Mesendoderm (in vitro differentiated cells): ENCODE measurements around the gene SPATA32.

ENCODE experiments used
- DNase-seq: peaks from one replicate; pipeline ENCODE4 v3.0.0; 2013
- H2AK5ac ChIP-seq: 2 replicates; pipeline ENCODE4 v1.6.1; 2013; ENCODE audit warnings: low read length, inconsistent platforms
- H2BK120ac ChIP-seq: 2 replicates; pipeline ENCODE4 v1.6.1; 2013; ENCODE audit warnings: low read depth, mild to moderate bottlenecking, low read length, moderate library complexity, mixed read lengths
- H2BK15ac ChIP-seq: replicated peaks from 2 replicates; pipeline ENCODE4 v1.6.1; 2013; ENCODE audit warnings: low read depth, mild to moderate bottlenecking, moderate library complexity
- H2BK5ac ChIP-seq: 2 replicates; pipeline ENCODE4 v1.6.1; 2013; ENCODE audit warnings: low read length, inconsistent platforms
- H3K18ac ChIP-seq: 2 replicates; pipeline ENCODE4 v1.6.1; 2013; ENCODE audit warnings: mild to moderate bottlenecking, low read length, mixed read lengths
- H3K23ac ChIP-seq: one replicate; pipeline ENCODE4 v1.6.1; 2013; ENCODE audit warnings: low read length
- H3K27ac ChIP-seq: 2 replicates; pipeline ENCODE4 v1.5.1; 2013; ENCODE audit warnings: low read depth, mild to moderate bottlenecking, inconsistent platforms, low read length, moderate library complexity
- H3K27me3 ChIP-seq: 2 replicates; pipeline ENCODE4 v1.6.1; 2013; ENCODE audit warnings: low read length, control low read depth, mild to moderate bottlenecking, inconsistent platforms; ENCODE audit not compliant: insufficient read depth, poor library complexity
- H3K36me3 ChIP-seq: 2 replicates; pipeline ENCODE4 v1.6.1; 2013; ENCODE audit warnings: low read length, inconsistent platforms; ENCODE audit not compliant: control insufficient read depth, insufficient read depth
- H3K4ac ChIP-seq: one replicate; pipeline ENCODE4 v1.6.1; 2013; ENCODE audit warnings: low read depth, mild to moderate bottlenecking, low read length, moderate library complexity
- H3K4me1 ChIP-seq: 2 replicates; pipeline ENCODE4 v1.6.1; 2013; ENCODE audit warnings: low read depth, low read length, inconsistent platforms; ENCODE audit not compliant: control insufficient read depth
- H3K4me2 ChIP-seq: 2 replicates; pipeline ENCODE4 v1.6.1; 2013; ENCODE audit warnings: low read length
- H3K4me3 ChIP-seq: 2 replicates; pipeline ENCODE4 v1.5.1; 2013; ENCODE audit warnings: mild to moderate bottlenecking, low read length
- H3K56ac ChIP-seq: one replicate; pipeline ENCODE4 v1.6.1; 2013; ENCODE audit warnings: low read length
- H3K79me1 ChIP-seq: 2 replicates; pipeline ENCODE4 v1.6.1; 2013; ENCODE audit warnings: low read length, inconsistent platforms
- H3K79me2 ChIP-seq: 2 replicates; pipeline ENCODE4 v1.6.1; 2013; ENCODE audit warnings: mild to moderate bottlenecking, low read length; ENCODE audit not compliant: control insufficient read depth, insufficient read depth
- H3K9ac ChIP-seq: 2 replicates; pipeline ENCODE4 v1.6.1; 2013; ENCODE audit warnings: low read length, inconsistent platforms
- H4K5ac ChIP-seq: one replicate; pipeline ENCODE4 v1.6.1; 2013; ENCODE audit warnings: low read length
- H4K8ac ChIP-seq: one replicate; pipeline ENCODE4 v1.6.1; 2013; ENCODE audit warnings: low read depth, mild to moderate bottlenecking, control low read depth, low read length, moderate library complexity
- WGBS: extraction: QIAGEN DNeasy Blood & Tissue Kit; methylation state at CpG from one replicate; pipeline ENCODE4 v1.1.7; 2013; ENCODE audit warnings: low lambda C conversion rate, missing lambda C conversion rate; ENCODE audit not compliant: insufficient coverage; ENCODE audit errors: extremely low coverage; 5-methylcytosine and 5-hydroxymethylcytosine counted together

The SPATA32 gene

DNA sequence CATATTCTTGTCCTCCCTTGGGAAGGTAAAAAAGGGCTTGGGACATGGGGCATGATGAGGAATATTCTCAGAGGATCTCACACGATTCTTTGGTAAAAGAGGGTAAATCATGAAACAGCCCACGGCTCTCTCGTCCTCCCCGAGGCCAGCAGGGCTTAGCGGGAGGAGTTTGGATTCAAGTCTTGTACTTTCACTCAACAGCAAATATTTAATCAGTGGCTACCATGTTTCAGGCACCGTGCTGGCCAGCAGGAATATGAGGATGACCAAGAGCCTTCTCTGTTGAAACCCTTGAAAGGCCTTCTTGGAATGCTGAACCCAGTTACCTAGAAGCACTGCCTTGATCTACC, 46.1 kb upstream of the SPATA32 start:
- Histone ChIP-seq H3K27ac (no peak overlapping the region), H3K23ac (no peak overlapping the region), H3K18ac (no peak overlapping the region), H3K79me2 (peaks cover 7% of the 10 kb centered on the region), H2BK5ac (no peak overlapping the region), H3K79me1 (peaks cover 15% of the 10 kb centered on the region), H3K4me1 (no peaks in the 10 kb centered on the region), H3K4ac (no peak overlapping the region), H4K8ac (no peak overlapping the region), H3K36me3 (no peaks in the 10 kb centered on the region), H2AK5ac (no peak overlapping the region), H3K4me3 (no peak overlapping the region), H3K9ac (no peak overlapping the region), H4K5ac (no peak overlapping the region), H3K56ac (no peak overlapping the region), H2BK120ac (no peak overlapping the region), H3K4me2 (no peak overlapping the region), H3K27me3 (no peaks in the 10 kb centered on the region), H2BK15ac (no peak overlapping the region)
- WGBS: no CpG with 5 or more reads among the region's 6 CpGs
- DNase-seq: no peak

GRCh38 chr17:45307290-45308015, 45.6 kb upstream of the SPATA32 start:
- H2BK5ac ChIP-seq: no peak overlapping the region
- no peak overlapping the region for H3K56ac ChIP-seq
- no peak overlapping the region for H3K4ac ChIP-seq
- H3K4me3 ChIP-seq: no peak overlapping the region
- H3K36me3 ChIP-seq: no peaks in the 10 kb centered on the region
- H3K27me3 ChIP-seq: no peaks in the 10 kb centered on the region
- H3K18ac ChIP-seq: no peak overlapping the region
- WGBS: no CpG with 5 or more reads among the region's 9 CpGs
- H3K4me2 ChIP-seq: no peak overlapping the region
- no peak for DNase-seq
- H2AK5ac ChIP-seq: no peak overlapping the region
- no peak overlapping the region for H2BK15ac ChIP-seq
- H3K23ac ChIP-seq: no peak overlapping the region
- H3K27ac ChIP-seq: no peak overlapping the region
- no peak overlapping the region for H2BK120ac ChIP-seq
- no peak overlapping the region for H4K8ac ChIP-seq
- no peak overlapping the region for H4K5ac ChIP-seq
- H3K79me2 ChIP-seq: peaks cover 3% of the 10 kb centered on the region
- H3K9ac ChIP-seq: no peak overlapping the region
- peaks cover 12% of the 10 kb centered on the region for H3K79me1 ChIP-seq
- H3K4me1 ChIP-seq: no peaks in the 10 kb centered on the region

DNA sequence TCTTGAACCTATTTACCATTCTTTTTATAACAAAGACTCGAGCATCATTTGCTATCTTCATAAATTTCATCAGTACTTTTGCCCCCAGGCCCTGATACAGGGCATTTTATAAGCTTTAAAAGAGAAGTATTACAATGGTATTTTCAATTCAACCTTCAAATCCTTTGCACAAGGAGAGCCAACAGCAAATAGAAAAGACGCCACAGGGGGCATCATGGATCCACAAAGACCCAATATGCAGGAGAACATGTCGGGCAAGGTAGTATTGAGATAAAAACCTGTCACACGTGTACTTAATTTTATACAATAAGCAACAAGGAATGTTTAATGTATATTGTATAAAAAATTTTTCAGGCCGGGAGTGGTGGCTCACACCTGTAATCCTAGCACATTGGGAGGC, 44.7 kb upstream of the SPATA32 start:
- no peak overlapping the region for H2AK5ac ChIP-seq
- no peak overlapping the region for H4K8ac ChIP-seq
- no peaks in the 10 kb centered on the region for H3K79me2 ChIP-seq
- H3K79me1 ChIP-seq: peaks cover 11% of the 10 kb centered on the region
- H3K4ac ChIP-seq: no peak overlapping the region
- H3K27me3 ChIP-seq: no peaks in the 10 kb centered on the region
- H3K4me2 ChIP-seq: no peak overlapping the region
- H2BK5ac ChIP-seq: no peak overlapping the region
- H3K18ac ChIP-seq: no peak overlapping the region
- H3K4me1 ChIP-seq: no peaks in the 10 kb centered on the region
- H3K23ac ChIP-seq: no peak overlapping the region
- H3K4me3 ChIP-seq: no peak overlapping the region
- H2BK15ac ChIP-seq: no peak overlapping the region
- no peak for DNase-seq
- no peak overlapping the region for H3K9ac ChIP-seq
- H3K27ac ChIP-seq: no peak overlapping the region
- H2BK120ac ChIP-seq: no peak overlapping the region
- H4K5ac ChIP-seq: no peak overlapping the region
- WGBS: no CpG with 5 or more reads among the region's 5 CpGs
- H3K36me3 ChIP-seq: no peaks in the 10 kb centered on the region
- H3K56ac ChIP-seq: no peak overlapping the region

GRCh38 chr17:45306094-45306493, 44.2 kb upstream of the SPATA32 start:
- no CpG with 5 or more reads among the region's 4 CpGs for WGBS
- Histone ChIP-seq H3K36me3 (no peaks in the 10 kb centered on the region), H3K4me2 (no peak overlapping the region), H3K9ac (no peak overlapping the region), H3K23ac (no peak overlapping the region), H3K18ac (no peak overlapping the region), H3K4me1 (no peaks in the 10 kb centered on the region), H3K27ac (no peak overlapping the region), H3K27me3 (no peaks in the 10 kb centered on the region), H3K79me1 (peaks cover 8% of the 10 kb centered on the region), H2BK5ac (no peak overlapping the region), H3K4me3 (no peak overlapping the region), H2AK5ac (no peak overlapping the region), H3K79me2 (no peaks in the 10 kb centered on the region), H2BK120ac (no peak overlapping the region), H3K4ac (no peak overlapping the region), H4K5ac (no peak overlapping the region), H4K8ac (no peak overlapping the region), H2BK15ac (no peak overlapping the region), H3K56ac (no peak overlapping the region)
- no peak for DNase-seq

DNA sequence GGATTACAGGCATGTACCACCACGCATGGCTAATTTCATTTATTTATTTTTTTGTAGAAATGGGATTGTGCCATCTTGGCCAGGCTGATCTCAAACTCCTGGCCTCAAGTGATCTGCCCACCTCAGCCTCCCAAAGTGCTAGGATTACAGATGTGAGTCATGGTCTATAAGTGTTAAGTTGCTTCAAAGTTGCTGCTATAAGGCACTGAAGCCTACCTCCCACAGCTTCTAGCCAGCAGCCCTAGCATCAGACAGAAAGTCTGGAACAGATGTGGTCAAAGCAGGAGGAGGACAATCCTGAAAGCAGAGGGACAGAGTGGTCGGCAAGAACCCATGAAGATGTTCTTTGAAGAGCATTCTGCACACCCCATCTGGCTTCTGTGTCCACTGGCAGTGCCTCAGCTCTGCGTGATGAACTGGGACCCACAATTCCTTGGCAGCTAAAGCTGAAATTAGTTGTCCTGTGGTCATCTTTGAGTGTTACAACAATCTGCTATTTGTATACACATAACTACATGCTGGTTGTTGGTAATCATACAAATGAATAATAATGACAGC, 43.7 kb upstream of the SPATA32 start:
- no peak for DNase-seq
- Histone ChIP-seq H2BK15ac (no peak overlapping the region), H3K9ac (no peak overlapping the region), H3K56ac (no peak overlapping the region), H4K5ac (no peak overlapping the region), H3K27ac (no peak overlapping the region), H2AK5ac (no peak overlapping the region), H3K27me3 (no peaks in the 10 kb centered on the region), H2BK5ac (no peak overlapping the region), H3K36me3 (no peaks in the 10 kb centered on the region), H4K8ac (no peak overlapping the region), H3K4me3 (no peak overlapping the region), H3K79me2 (no peaks in the 10 kb centered on the region), H3K23ac (no peak overlapping the region), H2BK120ac (no peak overlapping the region), H3K79me1 (peaks cover 7% of the 10 kb centered on the region), H3K4me2 (no peak overlapping the region), H3K4me1 (no peaks in the 10 kb centered on the region), H3K18ac (no peak overlapping the region), H3K4ac (no peak overlapping the region)
- WGBS: no CpG with 5 or more reads among the region's 3 CpGs
